OCI-LY3 (cell line): Measurements from ENCODE around the gene NDRG3.

Experiments
- EZH2phosphoT487 ChIP-seq: fragments of 200-600 bp; shearing (Covaris generic); IDR thresholded peaks from 2 replicates; pipeline ENCODE4 v1.6.1; 2018; ENCODE audit warnings: antibody characterized with exemption, mixed run types, low read depth
- TF ChIP-seq, protein P1 (sequence below): fragments of 200-600, 300-600 bp; sonication (generic); IDR thresholded peaks from 2 replicates; pipeline ENCODE4 v1.5.1; 2014; ENCODE audit warnings: antibody characterized with exemption, low read length, low read depth

DNA sequence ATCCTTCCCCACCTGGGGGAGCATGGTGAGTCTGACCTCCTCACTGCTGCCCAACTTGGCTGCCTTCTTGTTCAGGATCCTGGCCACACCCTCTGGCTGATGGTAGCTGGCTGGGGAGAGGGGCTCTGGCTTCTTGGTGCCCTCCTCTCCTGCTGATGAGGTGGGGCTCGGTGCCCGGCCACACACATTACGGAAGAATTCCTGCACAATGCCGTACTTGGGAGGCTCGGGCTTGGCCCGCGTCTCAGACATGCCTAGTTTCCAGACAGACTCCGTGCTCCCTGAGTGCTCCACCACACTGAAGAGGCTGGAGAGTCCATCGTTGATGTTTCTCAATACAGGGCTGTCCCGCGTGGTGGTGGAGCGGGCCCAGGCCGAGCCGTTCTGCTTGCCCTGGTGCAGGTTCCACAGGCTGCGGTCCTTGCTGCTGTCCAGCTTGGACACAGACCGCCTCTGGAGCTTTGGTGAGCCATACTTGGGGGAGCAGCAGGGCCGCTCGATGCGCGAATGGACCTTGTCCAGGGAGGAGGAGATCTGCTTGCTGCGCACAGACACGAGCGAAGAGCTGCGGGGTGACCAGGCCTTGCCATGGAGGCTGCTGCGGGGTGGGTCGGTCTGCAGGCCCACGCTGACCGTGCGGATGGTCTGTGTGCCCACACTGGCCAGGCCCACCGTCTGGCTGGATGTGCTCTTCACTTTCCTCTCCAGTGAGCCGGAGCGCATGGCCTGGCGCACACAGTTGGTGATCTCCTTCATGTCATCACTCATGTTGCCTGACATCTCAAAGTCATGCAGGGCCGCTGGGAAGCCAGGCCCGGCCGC lies 47.6 kb upstream of the NDRG3 start:
- TF ChIP-seq, protein P1, sequence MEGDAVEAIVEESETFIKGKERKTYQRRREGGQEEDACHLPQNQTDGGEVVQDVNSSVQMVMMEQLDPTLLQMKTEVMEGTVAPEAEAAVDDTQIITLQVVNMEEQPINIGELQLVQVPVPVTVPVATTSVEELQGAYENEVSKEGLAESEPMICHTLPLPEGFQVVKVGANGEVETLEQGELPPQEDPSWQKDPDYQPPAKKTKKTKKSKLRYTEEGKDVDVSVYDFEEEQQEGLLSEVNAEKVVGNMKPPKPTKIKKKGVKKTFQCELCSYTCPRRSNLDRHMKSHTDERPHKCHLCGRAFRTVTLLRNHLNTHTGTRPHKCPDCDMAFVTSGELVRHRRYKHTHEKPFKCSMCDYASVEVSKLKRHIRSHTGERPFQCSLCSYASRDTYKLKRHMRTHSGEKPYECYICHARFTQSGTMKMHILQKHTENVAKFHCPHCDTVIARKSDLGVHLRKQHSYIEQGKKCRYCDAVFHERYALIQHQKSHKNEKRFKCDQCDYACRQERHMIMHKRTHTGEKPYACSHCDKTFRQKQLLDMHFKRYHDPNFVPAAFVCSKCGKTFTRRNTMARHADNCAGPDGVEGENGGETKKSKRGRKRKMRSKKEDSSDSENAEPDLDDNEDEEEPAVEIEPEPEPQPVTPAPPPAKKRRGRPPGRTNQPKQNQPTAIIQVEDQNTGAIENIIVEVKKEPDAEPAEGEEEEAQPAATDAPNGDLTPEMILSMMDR: no peak
- no peak for TF ChIP-seq EZH2phosphoT487
